IgD-negative memory B cell (primary cell): ENCODE measurements around the gene CRTAP. TPM values are rescaled to one million over a fixed set of nuclear protein-coding genes. Genes with fewer than 3 reads are reported as not detected.
"Not testable (repeated sequence)": the region's sequence is repeated elsewhere in the genome, so short reads cannot be mapped to it uniquely, and the experiment has no call there.

Experiments used
- H3K27ac Mint-ChIP-seq, 3 donors: one replicate each; pipeline ENCODE4 v1.8.0; 2020 to 2022; ENCODE audit warnings: mild to moderate bottlenecking in 3 of 3, mixed read lengths in 3 of 3, moderate library complexity in 1 of 3
- H3K27me3 Mint-ChIP-seq: one replicate; pipeline ENCODE4 v1.8.0; 2021; ENCODE audit warnings: mixed read lengths
- H3K36me3 Mint-ChIP-seq: one replicate; pipeline ENCODE4 v1.8.0; 2020; ENCODE audit warnings: mild to moderate bottlenecking, mixed read lengths
- H3K4me1 Mint-ChIP-seq, 3 donors: one replicate each; pipeline ENCODE4 v1.8.0; 2020 to 2022; ENCODE audit warnings: mixed read lengths in 3 of 3, mild to moderate bottlenecking in 1 of 3
- H3K4me3 Mint-ChIP-seq, 4 donors: one replicate each; pipeline ENCODE4 v1.8.0; 2020 to 2022; ENCODE audit warnings: mild to moderate bottlenecking in 4 of 4, mixed read lengths in 4 of 4, moderate library complexity in 3 of 4
- H3K9me3 Mint-ChIP-seq, 3 donors: one replicate each; pipeline ENCODE4 v1.8.0; 2020 to 2021; ENCODE audit warnings: mixed read lengths in 3 of 3, mild to moderate bottlenecking in 1 of 3
- polyA plus RNA-seq: library from polyadenylated mRNA; unstranded; fragments of 300-500 nt; fragmentation: Illumina TruSeq; gene quantifications from one replicate; pipeline ENCODE4 v1.2.3, GENCODE V29; 2021

CRTAP gene
- polyA plus RNA-seq, 1 donor from 2014 or later = 88.0 TPM

- peaks cover 0 to 17% (median 6%) of the 10 kb centered on the region in 3 donors for H3K4me1 Mint-ChIP-seq
- H3K36me3 Mint-ChIP-seq = peaks cover 16% of the 10 kb centered on the region
- H3K27ac Mint-ChIP-seq = no peak overlapping the region
- H3K9me3 Mint-ChIP-seq = no peaks in the 10 kb centered on the region
- no peak overlapping the region for H3K4me3 Mint-ChIP-seq
- no peaks in the 10 kb centered on the region for H3K27me3 Mint-ChIP-seq
Measured at GRCh38 chr3:33141006-33141405, 27.2 kb downstream of the CRTAP start.

DNA sequence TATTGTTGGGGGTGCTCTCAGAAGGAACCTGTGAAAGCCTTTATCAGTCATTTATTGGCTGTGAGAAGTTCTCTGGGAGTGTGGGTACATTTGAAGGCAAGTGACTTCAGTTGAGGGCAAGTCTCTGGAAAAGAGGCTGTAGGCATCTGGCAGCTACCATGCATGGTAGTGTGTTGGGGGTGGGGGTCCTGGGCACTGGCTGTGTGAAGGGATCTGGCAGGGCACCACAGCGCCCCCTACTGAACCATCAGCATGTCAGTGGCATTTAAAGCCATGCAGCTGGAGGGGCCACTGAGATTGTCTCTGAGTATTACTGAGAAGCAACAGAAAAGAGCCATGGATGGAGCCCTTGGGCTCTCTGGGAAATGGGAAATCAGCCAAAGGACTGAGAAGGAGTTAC, 30.6 kb downstream of the CRTAP start:
- no peaks in the 10 kb centered on the region for H3K9me3 Mint-ChIP-seq
- H3K27ac Mint-ChIP-seq = peak overlapping the region in 2 of 3 donors; percentile 43 to 50
- peaks cover 16% of the 10 kb centered on the region for H3K36me3 Mint-ChIP-seq
- H3K4me3 Mint-ChIP-seq = no peak overlapping the region
- H3K4me1 Mint-ChIP-seq = peaks cover 0 to 7% (median 4%) of the 10 kb centered on the region in 3 donors
- no peaks in the 10 kb centered on the region for H3K27me3 Mint-ChIP-seq

- no peaks in the 10 kb centered on the region for H3K9me3 Mint-ChIP-seq
- peaks cover 0 to 5% (median 3%) of the 10 kb centered on the region in 3 donors for H3K4me1 Mint-ChIP-seq
- H3K27ac Mint-ChIP-seq = peak overlapping the region in 1 of 3 donors; percentile 43
- no peak overlapping the region for H3K4me3 Mint-ChIP-seq
- H3K36me3 Mint-ChIP-seq = peaks cover 16% of the 10 kb centered on the region
- H3K27me3 Mint-ChIP-seq = no peaks in the 10 kb centered on the region
Measured at GRCh38 chr3:33145221-33145900, 31.5 kb downstream of the CRTAP start.

DNA sequence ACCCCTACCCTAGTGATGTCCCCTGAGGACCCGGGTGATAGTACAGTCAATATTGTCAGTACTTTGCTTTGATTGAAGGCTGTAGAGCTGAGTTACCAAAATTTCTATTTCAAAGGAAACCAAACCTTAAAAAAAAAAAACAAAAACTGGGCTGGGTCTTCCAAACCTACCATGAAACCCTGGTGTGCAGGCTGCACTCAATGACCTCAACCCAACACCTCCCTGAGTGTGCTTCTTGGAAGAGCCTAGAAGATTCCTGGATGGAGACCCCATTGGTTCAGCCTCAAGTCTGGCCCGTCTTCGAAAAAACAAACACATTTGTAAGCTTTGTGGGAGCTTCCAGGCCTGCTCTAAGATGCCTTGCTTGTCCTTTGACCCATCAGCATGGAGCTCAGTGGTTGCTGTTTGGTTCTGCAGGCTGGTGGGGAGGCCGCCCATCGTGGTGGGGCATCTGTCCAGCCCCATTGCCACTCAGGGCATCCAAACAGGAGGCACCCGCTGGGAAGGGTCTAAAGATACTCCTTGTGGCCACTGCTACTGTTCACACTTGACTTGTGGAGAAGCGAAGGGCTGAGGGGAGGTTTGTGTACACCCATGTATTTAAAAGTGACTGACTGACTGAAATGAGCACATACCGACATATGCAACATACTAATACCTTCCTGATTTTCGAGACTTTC, 32.2 kb downstream of the CRTAP start:
- Mint-ChIP-seq H3K27me3 (no peaks in the 10 kb centered on the region), H3K4me3 (no peak overlapping the region), H3K9me3 (no peaks in the 10 kb centered on the region), H3K4me1 (peaks cover 0 to 5% (median 3%) of the 10 kb centered on the region in 3 donors), H3K27ac (peak overlapping the region in 1 of 3 donors; percentile 41), H3K36me3 (peaks cover 16% of the 10 kb centered on the region)

DNA sequence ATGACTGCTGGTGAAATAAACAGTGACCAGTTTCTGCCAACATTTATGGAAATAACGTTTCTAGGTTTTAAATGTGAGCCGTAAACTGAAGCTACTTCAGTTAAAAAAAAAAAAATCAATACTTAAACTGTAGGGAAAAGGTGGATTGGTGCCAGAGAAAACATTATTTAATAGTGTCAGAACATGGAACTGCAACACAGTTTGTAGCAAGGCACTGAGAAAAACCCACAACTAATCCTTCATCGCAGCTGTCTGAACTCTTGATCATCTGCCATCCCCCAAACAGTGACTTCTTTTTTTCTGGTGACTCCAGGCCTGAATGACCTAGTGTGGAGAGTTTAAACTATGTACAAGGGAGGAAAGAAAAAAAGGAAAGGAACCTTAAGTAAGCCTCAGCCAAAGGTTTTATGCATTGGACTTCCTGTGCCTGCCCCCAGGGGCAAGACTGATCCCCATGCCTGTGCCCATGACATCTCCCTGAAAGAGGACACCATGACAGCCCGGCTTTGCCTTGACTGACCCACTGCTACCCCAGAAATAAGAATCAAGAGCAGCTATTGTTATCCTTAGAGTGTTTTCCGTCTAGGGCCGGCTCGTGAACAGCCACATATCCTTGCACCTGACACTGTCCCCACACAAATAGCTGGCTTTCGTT, 33.1 kb downstream of the CRTAP start:
- peaks cover 0 to 5% (median 3%) of the 10 kb centered on the region in 3 donors for H3K4me1 Mint-ChIP-seq
- H3K27me3 Mint-ChIP-seq = no peaks in the 10 kb centered on the region
- no peak overlapping the region for H3K4me3 Mint-ChIP-seq
- H3K36me3 Mint-ChIP-seq = peaks cover 12% of the 10 kb centered on the region
- peak overlapping the region in 1 of 3 donors; percentile 22 for H3K27ac Mint-ChIP-seq
- no peaks in the 10 kb centered on the region for H3K9me3 Mint-ChIP-seq

GRCh38 chr3:33149342-33149741, 35.5 kb downstream of the CRTAP start:
- Mint-ChIP-seq H3K9me3 (no peaks in the 10 kb centered on the region), H3K27ac (no peak overlapping the region), H3K4me1 (peaks cover 0 to 3% (median 0%) of the 10 kb centered on the region in 3 donors), H3K27me3 (peaks cover 1% of the 10 kb centered on the region), H3K4me3 (no peak overlapping the region), H3K36me3 (peaks cover 3% of the 10 kb centered on the region)

GRCh38 chr3:33152363-33153360, 38.8 kb downstream of the CRTAP start:
- Mint-ChIP-seq H3K4me3 (no peak overlapping the region), H3K27me3 (peaks cover 1% of the 10 kb centered on the region), H3K4me1 (peaks cover 0 to 3% (median 0%) of the 10 kb centered on the region in 3 donors), H3K36me3 (no peaks in the 10 kb centered on the region), H3K9me3 (no peaks in the 10 kb centered on the region), H3K27ac (no peak overlapping the region)

DNA sequence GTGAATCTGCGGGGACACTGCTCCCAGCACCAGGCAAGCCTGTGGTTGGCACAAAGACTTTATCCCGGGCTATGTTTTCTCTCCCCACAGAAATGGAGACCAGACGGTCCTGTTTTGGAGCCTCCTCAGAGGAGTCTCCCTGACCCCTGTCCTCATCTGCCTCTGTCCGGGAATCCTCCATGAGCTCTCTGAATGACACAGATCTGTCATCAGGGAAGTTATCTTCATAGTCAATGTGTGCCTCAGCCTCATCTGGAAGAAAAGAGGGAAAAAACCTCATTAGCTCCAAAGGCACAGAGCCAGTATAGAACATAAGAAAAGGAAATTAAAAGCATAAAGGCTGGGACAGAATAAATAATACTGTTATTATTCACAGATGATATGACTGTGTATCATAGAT, 40.0 kb downstream of the CRTAP start:
- H3K9me3 Mint-ChIP-seq = no peaks in the 10 kb centered on the region
- H3K27me3 Mint-ChIP-seq = peaks cover 3% of the 10 kb centered on the region
- peaks cover 0 to 3% (median 0%) of the 10 kb centered on the region in 3 donors for H3K4me1 Mint-ChIP-seq
- H3K4me3 Mint-ChIP-seq = no peak overlapping the region
- H3K27ac Mint-ChIP-seq = no peak overlapping the region
- H3K36me3 Mint-ChIP-seq = no peaks in the 10 kb centered on the region

DNA sequence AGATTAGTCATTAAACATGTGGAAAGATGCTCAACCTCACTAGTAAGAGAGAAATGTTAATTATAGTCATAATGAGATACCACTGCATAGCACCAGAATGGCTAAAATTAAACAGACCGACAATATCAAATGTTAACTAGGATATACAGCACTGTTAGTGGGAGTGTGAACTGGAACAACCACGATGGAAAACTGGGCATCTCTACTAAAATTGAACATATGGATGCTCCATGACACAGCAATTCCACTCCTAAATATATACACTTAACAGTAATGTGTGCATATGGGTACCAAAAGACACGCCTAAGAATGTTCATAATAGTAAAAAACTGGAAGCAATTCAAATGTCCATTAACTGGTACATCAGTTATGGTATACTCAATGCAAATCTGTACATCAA, 41.5 kb downstream of the CRTAP start:
- Mint-ChIP-seq H3K9me3 (no peaks in the 10 kb centered on the region), H3K27me3 (peaks cover 6% of the 10 kb centered on the region), H3K4me1 (no peaks in the 10 kb centered on the region), H3K27ac (no peak overlapping the region), H3K4me3 (no peak overlapping the region), H3K36me3 (no peaks in the 10 kb centered on the region)

DNA sequence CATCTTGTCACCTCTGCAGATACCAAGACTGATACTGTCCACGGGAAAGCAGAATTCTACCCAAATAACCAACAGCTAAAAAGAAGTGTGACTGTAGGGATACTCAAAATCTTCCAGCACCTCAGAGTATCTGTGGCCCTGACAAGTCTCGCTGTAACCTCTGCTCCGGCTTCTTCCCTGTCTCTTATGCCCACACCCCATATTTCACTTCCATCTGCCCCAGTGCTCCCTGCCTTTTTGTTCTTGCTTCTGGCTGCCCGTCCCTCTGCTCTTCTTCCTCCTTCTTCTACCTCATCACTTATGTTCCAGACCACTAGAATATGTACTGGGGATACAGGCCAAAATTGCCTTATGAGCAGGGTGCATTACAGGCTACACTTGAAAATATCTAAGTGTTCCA, 45.4 kb downstream of the CRTAP start:
- H3K4me3 Mint-ChIP-seq = no peak overlapping the region
- peaks cover 2 to 3% (median 2%) of the 10 kb centered on the region in 3 donors for H3K4me1 Mint-ChIP-seq
- no peaks in the 10 kb centered on the region for H3K9me3 Mint-ChIP-seq
- H3K27me3 Mint-ChIP-seq = peaks cover 5% of the 10 kb centered on the region
- H3K36me3 Mint-ChIP-seq = no peaks in the 10 kb centered on the region
- H3K27ac Mint-ChIP-seq = no peak overlapping the region

DNA sequence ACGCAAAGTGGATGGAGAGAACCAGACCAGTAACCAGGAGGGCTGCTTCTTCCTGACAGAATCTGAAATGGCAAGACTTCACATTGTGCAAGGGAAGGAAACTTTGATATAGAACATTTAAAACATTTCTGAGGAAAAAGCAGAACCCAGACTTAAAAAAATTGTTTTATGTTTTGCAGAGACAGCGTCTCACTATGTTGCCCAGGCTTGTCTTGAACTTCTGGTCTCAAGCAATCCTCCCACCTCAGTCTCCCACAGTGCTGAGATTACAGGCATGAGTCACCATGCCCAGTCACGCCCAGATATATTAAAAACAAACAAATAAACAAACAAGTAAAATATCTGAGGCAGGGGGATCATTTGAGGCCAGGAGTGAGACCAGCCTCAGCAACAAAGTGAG, 46.2 kb downstream of the CRTAP start:
- peaks cover 3 to 6% (median 3%) of the 10 kb centered on the region in 3 donors for H3K4me1 Mint-ChIP-seq
- no peaks in the 10 kb centered on the region for H3K36me3 Mint-ChIP-seq
- no peak overlapping the region for H3K4me3 Mint-ChIP-seq
- H3K27me3 Mint-ChIP-seq = peaks cover 5% of the 10 kb centered on the region
- no peak overlapping the region for H3K27ac Mint-ChIP-seq
- H3K9me3 Mint-ChIP-seq = no peaks in the 10 kb centered on the region

DNA sequence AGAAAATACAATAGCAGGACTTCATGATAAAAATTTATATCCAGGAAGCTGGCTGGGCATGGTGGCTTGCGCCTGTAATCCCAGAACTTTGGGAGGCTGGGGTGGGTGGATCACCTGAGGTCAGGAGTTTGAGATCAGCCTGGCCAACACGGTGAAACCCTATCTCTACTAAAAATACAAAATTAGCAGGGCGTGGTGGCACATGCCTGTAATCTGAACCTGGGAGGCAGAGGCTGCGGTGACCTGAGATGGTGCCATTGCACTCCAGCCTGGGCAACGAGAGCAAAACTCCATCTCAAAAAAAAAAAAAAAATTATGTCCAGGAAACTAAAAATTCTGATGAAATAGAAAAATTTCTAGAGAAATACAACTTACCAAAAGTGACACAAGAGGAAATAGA, 48.8 kb downstream of the CRTAP start:
- not testable (repeated sequence) for H3K27me3 Mint-ChIP-seq, H3K9me3 Mint-ChIP-seq, H3K4me3 Mint-ChIP-seq, H3K27ac Mint-ChIP-seq, H3K4me1 Mint-ChIP-seq, H3K36me3 Mint-ChIP-seq

DNA sequence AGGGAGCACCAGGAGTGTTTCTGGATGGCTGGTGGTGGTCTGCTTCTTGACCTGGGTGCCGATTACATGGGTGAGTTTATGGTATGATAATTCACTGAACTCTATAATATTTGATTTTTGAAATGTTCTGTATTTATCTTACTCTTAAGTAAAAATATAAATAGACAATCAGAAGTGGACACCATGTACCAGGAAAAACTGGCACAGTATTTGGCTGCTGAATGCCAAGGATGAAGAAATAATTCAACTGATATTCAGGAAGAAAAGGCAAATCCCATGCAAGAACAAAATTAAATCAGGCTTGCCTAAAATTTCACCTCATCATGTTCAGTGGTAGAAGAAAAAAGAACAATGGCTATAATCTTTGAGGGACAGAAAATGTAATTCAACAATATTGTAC, 51.6 kb downstream of the CRTAP start:
- H3K4me1 Mint-ChIP-seq = peaks cover 3 to 6% (median 3%) of the 10 kb centered on the region in 3 donors
- H3K27ac Mint-ChIP-seq = no peak overlapping the region
- H3K4me3 Mint-ChIP-seq = no peak overlapping the region
- H3K27me3 Mint-ChIP-seq = no peaks in the 10 kb centered on the region
- no peaks in the 10 kb centered on the region for H3K36me3 Mint-ChIP-seq
- peaks cover 0 to 1% (median 0%) of the 10 kb centered on the region in 3 donors for H3K9me3 Mint-ChIP-seq

DNA sequence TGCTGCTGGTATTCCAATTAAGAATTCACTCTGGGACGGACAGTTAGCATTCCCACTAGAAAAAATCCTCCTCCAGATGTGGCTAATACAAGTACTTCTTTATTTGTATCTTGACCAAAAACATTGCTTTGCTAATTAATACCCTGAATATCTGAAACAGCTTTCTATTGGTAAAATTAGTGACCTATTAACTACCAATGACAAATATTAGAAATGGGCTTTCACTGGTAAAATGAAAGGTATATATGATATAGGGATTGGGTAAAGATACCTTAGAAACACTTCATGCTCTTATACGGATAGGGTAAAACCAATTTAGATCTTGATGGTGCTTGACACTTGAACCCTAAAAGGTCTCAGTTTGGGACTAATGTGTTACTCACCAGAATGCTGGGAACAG, 52.3 kb downstream of the CRTAP start:
- H3K27ac Mint-ChIP-seq = no peak overlapping the region
- H3K4me1 Mint-ChIP-seq = peaks cover 3 to 6% (median 3%) of the 10 kb centered on the region in 3 donors
- H3K9me3 Mint-ChIP-seq = peaks cover 0 to 1% (median 0%) of the 10 kb centered on the region in 3 donors
- no peaks in the 10 kb centered on the region for H3K36me3 Mint-ChIP-seq
- H3K4me3 Mint-ChIP-seq = no peak overlapping the region
- no peaks in the 10 kb centered on the region for H3K27me3 Mint-ChIP-seq
